Measurements from ENCODE around the gene SPRYD3.
A peak's percentile ranks its signal among the peaks of the same experiment; 100 is the strongest.
"Not testable (repeated sequence)": the region's sequence is repeated elsewhere in the genome, so short reads cannot be mapped to it uniquely, and the experiment has no call there.

The SPRYD3 gene, protein sequence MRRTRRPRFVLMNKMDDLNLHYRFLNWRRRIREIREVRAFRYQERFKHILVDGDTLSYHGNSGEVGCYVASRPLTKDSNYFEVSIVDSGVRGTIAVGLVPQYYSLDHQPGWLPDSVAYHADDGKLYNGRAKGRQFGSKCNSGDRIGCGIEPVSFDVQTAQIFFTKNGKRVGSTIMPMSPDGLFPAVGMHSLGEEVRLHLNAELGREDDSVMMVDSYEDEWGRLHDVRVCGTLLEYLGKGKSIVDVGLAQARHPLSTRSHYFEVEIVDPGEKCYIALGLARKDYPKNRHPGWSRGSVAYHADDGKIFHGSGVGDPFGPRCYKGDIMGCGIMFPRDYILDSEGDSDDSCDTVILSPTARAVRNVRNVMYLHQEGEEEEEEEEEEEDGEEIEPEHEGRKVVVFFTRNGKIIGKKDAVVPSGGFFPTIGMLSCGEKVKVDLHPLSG
- total RNA-seq = 24.2 reads per million, percentile 51 among the genes with 10 or more reads in this experiment

GRCh38 chr12:53079226-53080117 lies at the start of gene SPRYD3:
SPRYD3 (minus strand) TSS chr12:53079390; CDS start chr12:53079333, 57 bp downstream.
- peak; percentile 96 for DNase-seq

DNA sequence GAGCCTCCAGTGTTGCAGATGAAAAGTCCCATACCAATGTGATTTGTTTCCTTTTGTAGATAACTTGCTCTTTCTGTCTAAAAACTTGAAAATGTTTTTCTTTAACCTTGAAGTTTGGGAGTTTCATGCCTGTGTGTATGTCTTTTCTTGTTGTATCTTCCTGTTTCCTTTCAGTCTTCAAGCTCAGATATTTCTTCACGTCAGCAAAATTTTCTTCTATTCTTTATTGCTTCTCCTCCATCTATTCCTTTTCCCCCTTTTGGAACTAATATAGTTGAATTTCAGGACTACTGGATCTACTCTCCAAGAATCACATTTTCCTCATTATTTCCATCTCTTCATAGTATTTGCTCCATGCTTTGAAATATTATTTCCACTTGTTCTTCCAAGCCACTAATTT lies 48.0 kb upstream of the SPRYD3 start:
- no peak for DNase-seq

DNA sequence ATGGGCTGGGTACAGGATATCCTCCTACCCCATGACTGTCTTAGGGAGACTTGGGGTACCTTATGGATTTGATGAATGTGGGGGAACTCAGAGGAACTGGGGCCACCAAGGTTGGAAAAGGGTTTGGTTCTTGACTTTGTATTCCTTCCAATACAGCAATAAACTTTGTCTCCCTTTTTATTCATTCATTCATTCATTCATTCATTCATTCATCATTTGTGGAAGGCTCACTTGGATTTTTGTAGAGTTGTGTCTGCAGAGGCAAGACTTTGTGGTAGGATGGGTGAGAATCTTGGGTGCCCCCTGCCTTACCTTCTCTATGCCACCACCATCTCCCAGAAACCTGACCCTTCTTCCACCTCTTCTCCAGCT lies 45.1 kb upstream of the SPRYD3 start:
- DNase-seq = no peak

- DNase-seq = no peak
These were observed 44.6 kb upstream of the SPRYD3 start for GRCh38 chr12:53123578-53124351.

DNA sequence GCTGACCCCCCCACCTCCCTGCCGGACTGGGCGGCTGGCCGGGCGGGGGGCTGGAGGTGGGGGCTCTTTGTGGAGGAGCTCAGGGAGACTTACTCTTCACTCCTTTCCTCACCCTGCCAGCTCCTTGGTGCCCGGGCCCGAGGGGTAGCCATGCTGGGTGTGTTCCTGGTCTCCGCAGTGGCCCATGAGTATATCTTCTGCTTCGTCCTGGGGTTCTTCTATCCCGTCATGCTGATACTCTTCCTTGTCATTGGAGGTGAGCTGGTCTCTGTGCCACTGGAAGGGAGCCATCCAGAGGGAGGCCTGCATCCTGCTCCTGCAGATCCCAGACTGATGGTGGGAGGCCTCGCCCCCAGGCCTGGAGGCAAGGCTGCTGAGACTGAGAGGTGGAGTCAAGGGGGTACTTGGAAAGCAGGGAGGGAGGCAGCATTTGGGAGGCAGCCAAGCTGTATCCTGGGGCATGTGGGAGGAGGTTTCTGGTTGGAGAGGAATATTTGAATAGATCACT lies 43.8 kb upstream of the SPRYD3 start:
- DNase-seq = no peak

DNA sequence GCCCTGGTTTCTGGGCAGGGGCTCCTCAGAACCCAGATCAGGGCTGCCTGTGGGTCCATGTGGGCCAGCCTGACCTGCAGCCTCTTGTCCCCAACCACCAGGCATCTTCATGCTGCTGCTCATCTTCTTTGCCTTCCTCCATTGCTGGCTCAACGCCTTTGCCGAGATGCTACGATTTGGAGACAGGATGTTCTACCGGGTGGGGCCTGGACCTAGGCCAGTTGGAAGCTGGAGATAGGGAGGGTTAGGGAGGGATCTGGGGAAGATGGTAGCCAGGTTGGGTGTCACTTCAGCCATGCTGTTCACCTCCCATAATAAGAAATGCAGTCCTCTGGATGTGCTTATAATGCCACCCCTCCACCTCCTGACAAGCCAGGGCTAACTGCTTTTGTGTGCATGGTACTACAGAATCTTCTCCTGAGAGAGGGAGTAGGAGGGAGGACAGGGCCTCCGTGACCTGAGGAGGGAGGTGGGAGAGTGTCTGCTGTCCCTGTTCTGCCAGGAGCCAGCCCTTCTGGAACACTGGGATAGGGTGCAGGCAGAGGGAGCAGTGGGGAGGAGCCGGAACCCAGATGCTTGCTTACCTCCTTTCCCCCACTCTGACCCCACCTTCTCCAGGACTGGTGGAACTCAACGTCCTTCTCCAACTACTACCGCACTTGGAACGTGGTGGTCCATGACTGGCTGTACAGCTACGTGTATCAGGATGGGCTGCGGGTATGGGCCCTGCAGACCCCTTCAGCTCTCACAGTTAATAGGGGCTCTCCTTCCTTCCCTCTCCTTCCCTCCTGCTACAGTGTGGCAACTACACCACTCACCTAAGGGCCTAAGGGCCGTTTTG lies 41.7 kb upstream of the SPRYD3 start:
- no peak for DNase-seq

DNA sequence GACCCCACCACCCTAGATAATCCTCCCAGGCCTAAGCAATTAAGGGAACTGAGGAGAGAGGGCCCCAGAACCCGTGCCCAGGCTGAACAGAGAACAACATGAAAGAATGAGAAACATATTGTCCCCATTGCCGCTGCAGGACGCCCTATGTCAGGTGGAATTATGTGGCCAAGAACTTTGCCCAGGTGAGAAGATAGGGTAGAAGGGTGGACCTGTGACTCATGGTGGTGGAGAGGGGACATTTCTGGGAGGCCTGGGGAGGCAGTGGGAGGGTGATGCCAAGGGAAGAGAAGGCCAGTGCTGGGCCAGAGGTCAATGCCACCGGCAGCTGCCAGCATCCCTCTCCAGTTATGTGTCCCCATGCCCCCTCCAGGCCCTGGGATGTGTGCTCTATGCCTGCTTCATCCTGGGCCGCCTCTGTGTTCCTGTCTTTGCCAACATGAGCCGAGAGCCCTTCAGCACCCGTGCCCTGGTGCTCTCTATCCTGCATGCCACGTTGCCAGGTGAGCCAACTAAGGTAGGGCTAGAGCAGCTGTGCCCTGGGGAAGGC lies 39.6 kb upstream of the SPRYD3 start:
- DNase-seq = no peak

DNA sequence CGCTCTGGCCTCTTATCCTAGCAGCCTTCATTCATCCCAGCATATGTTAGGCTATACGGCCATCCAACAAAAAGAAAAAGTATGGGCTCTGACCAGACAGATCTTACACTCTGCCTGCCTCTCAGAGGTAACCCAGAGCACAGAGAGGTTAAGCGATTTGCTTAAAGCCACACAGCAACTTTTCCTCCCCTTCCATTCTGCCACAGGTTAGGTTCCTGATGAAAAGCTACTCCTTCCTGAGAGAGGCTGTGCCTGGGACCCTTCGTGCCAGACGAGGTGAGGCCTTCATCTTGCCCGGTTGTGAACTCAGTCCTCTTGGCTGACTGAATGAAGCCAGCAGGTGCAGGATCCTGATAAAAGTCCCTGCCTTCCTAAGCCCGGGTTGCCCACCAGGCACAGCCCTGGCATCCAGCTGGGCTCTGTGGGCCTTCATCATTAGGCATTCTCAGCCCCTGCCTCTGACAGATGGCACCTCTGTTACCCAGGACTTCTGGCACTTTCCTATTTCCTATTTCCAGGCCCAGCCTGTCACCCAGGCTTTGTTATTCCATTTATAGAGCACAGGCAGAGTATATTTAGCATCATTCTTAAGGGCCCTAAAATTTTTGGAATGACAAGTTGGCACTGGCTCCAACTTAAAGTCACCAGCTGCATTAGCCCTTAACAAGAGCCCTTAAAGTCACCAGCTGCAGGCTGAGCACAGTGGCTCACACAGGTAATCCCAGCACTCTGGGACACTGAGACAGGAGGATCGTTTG lies 36.9 kb upstream of the SPRYD3 start:
- DNase-seq = no peak

DNA sequence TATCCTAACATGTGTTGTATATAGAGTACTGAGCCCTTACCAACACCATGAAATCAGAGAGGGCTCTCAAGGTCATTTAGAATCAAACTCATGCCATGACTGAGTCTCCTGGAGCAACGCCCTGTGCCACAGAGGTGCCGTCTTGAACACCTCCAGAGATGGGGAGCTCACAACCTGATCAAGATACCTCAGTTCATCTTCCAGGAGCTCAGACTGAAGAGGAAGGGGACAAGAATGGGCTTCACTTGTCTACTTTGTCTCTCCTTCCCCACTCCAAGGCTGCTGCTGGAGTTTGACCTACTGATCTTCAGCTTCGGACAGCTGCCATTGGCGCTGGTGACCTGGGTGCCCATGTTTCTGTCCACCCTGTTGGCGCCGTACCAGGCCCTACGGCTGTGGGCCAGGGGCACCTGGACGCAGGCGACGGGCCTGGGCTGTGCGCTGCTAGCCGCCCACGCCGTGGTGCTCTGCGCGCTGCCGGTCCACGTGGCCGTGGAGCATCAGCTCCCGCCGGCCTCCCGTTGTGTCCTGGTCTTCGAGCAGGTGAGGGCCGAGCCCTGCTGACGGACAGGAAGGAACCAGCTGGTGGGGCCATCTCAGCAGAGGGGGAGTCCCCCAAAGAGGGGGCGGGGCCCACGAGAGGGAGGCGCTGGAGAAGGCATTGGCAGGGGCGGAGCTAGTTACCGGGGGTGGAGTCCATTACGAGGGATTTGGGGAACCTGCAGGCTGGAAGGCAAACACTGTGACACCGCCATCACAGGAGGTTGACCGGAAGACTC lies 36.1 kb upstream of the SPRYD3 start:
- DNase-seq = no peak

GRCh38 chr12:53113951-53114350 lies 34.8 kb upstream of the SPRYD3 start:
- no peak for DNase-seq

DNA sequence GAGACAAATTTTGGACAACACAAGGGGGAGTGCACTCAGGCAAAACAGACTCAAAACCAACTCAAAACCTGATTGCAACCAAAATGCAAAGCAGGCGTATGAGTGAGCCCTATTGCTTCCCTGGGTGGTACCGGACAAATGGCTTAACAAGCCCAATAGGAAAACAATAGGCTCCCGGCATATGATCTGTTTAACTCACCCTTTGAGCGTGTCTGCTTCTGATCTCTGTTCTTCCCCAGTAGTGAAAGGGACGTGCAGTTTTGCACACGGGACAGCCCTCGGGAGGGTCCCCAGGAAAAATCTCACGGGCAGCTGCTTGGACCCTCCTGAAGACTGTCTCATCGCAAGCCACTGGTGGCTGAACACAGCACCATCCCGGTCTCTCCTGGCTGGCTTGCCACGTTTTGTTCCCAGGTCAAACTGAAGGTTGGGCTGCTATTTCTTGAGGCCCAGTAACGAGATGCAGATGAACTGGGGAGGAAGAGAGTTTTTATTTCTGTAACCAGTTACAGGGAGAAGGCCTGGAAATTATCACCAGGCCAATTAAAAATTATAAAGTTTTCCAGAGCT lies 34.0 kb upstream of the SPRYD3 start:
- no peak for DNase-seq

- DNase-seq = not testable (repeated sequence)
These were observed 33.2 kb upstream of the SPRYD3 start for GRCh38 chr12:53112431-53112830.

GRCh38 chr12:53107122-53107521 lies 27.9 kb upstream of the SPRYD3 start:
- DNase-seq = no peak

DNA sequence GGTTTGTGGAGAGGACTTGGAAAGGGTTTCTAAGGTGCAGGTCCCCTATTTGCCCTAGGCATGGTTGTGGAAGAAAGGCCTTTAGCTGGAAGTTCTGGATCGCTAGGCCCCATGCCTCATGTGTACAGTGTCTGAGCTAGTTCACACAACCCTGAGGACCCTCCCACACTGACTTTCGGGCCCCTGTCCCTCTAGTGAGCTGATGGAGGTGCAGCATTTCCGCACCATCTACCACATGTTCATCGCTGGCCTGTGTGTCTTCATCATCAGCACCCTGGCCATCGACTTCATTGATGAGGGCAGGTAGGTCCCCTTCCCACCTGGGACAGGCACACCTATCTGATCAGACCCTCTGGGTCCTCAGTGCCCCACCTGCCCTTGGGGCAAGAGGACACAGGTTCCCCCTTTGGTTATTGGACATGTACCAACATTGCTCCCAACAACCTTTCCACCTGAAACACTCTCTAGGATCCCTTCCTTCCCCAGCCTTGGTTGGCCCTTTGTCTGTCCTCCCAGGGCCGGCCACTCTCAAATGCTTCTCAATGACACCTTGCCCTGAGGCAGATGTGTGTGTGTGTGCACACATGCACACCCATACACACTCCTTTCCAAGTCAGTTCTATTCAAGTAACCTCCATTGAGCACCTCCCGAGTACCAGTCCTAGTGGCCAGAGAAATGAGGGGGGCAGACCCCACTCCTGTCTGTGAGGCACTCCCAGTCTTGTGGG lies 26.7 kb upstream of the SPRYD3 start:
- DNase-seq = no peak

DNA sequence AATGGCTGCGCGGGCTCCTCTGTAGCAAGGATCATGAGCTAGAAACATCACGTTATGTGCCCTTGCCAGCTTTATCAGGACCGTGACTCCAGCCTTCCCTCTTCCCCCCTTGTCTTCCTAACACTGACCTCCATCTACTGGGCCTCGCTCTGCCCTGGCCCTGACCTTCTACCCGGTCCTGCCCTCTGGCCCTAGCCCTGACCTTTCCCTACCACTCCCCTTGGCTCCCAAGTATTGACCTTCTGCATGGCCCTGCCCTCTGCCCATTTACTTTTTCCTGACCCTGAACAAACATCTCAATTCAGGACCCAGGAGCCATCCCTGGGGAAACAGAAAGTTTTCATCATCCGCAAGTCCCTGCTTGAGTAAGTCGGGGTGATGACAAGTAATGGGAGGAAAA lies 26.1 kb upstream of the SPRYD3 start:
- DNase-seq = no peak

GRCh38 chr12:53103860-53104305 lies 24.7 kb upstream of the SPRYD3 start:
- DNase-seq = no peak

DNA sequence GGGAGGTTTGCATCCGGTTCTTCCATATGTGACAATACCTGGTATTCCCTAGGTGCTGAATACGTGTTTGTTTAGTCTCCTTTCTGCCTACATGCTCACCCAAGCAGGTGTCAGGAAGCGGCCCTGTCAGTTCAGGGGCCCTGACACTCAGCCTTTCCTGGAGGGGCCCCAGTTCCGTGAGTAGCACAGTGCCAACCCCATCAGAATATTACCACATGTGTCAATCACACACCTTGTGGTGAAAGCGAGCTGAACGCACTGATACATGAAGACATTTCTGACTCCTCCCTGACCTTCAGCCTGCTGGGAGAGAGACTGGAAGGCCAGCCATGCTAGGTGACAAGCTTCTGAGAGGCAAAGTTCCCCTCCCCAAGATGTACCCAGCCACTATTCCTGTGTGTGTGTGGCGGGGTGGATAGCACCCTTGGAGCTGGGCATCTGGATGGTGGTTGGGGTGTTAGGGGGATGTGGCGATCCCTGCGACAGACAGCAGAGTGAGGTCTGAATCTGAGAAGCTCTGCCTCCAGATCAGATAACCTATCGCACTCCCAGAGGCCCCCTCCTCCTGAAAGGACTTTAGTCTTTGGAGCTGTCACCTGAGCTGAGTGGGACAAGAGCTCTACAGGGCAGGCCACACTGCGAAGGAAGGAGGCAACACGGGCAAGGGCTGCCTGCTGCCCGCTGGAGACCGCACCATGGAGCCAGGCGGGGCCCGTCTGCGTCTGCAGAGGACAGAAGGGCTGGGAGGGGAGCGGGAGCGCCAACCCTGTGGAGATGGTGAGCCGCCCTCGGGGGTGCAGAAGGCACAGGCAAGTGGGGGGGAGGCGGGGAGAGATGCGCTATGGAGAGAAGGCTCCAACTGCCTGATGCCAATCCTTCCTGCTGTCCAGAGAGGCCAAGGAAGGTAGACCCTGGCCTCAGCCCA lies 24.0 kb upstream of the SPRYD3 start, which contains the start of gene SOAT2:
Gene SOAT2 (plus strand): TSS at position 604 of the 925 bp plus-strand sequence. CDS start 92 bp downstream, at position 696.
- no peak for DNase-seq

Data from effector CD4-positive, alpha-beta T cell (primary cell).